Adrenal gland (tissue), 5 donors: Measurements from ENCODE around the gene ZBTB3.

Experiments used
- CTCF ChIP-seq, 6 experiments: fragments of 450-650 bp in 4 of 6; fragments of 200-600 bp in 2 of 6; sonication (generic) in 1 of 6; IDR thresholded peaks; 1 replicate in 5 of 6; 2 replicates in 1 of 6; pipeline versions ENCODE4 v1.5.1 to v1.8.0; 2016 to 2021; ENCODE audit warnings: antibody characterized with exemption in 6 of 6, mild to moderate bottlenecking in 2 of 6, moderate library complexity in 1 of 6
- POLR2A ChIP-seq, 2 donors: fragments of 450-650 bp; IDR thresholded peaks; one replicate each; pipeline ENCODE4 v1.6.1; 2017; ENCODE audit warnings: antibody characterized with exemption in 2 of 2, mild to moderate bottlenecking in 2 of 2, moderate library complexity in 1 of 2
- donor health status: DM: no; HTN: no; CAD: no.

- TF ChIP-seq CTCF (IDR thresholded peaks at IDR 0.05) (peak in 3 of 6 experiments; percentile 24 to 43 (median 36)), POLR2A (IDR thresholded peaks at IDR 0.05) (peak; percentile 41 to 82)
Measured at GRCh38 chr11:62753736-62754603, at the start of gene ZBTB3.
